HEK293 (cell line): ENCODE results near the gene E4F1.
A peak's percentile ranks its signal among the peaks of the same experiment; 100 is the strongest.

Experiments
- AEBP2 ChIP-seq: fragments of 450-650 bp; formaldehyde crosslinking; IDR thresholded peaks from 2 replicates; pipeline ENCODE4 v1.5.1; 2016; ENCODE audit warnings: missing biosample characterization, missing genetic modification characterization, borderline replicate concordance
- CTCF ChIP-seq: fragments of 450-650 bp; formaldehyde crosslinking; IDR thresholded peaks from 2 replicates; pipeline ENCODE4 v1.5.1; 2016; ENCODE audit warnings: missing biosample characterization, missing genetic modification characterization
- GLI4 ChIP-seq: fragments of 450-650 bp; formaldehyde crosslinking; IDR thresholded peaks from 2 replicates; pipeline ENCODE4 v1.5.1; 2016; ENCODE audit warnings: missing biosample characterization, missing genetic modification characterization
- GLIS2 ChIP-seq: fragments of 450-650 bp; formaldehyde crosslinking; IDR thresholded peaks from 2 replicates; pipeline ENCODE4 v1.5.1; 2016; ENCODE audit warnings: missing biosample characterization, missing genetic modification characterization
- KLF9 ChIP-seq: fragments of 450-650 bp; formaldehyde crosslinking; IDR thresholded peaks from 2 replicates; pipeline ENCODE4 v1.5.1; 2016; ENCODE audit warnings: missing biosample characterization, missing genetic modification characterization, low read depth
- OSR2 ChIP-seq: fragments of 450-650 bp; formaldehyde crosslinking; IDR thresholded peaks from 2 replicates; pipeline ENCODE4 v1.5.1; 2016; ENCODE audit warnings: missing biosample characterization, missing genetic modification characterization
- OVOL3 ChIP-seq: fragments of 450-650 bp; formaldehyde crosslinking; IDR thresholded peaks from 2 replicates; pipeline ENCODE4 v1.5.1; 2016; ENCODE audit warnings: missing biosample characterization, missing genetic modification characterization
- PBX3 ChIP-seq: sonication (generic); formaldehyde crosslinking; IDR thresholded peaks from 2 replicates; pipeline ENCODE4 v1.8.1; 2022; ENCODE audit warnings: mild to moderate bottlenecking, moderate library complexity, missing genetic modification reagents
- RBAK ChIP-seq: fragments of 450-650 bp; formaldehyde crosslinking; IDR thresholded peaks from 2 replicates; pipeline ENCODE4 v1.5.1; 2016; ENCODE audit warnings: missing biosample characterization, missing genetic modification characterization
- SCRT1 ChIP-seq: fragments of 450-650 bp; formaldehyde crosslinking; IDR thresholded peaks from 2 replicates; pipeline ENCODE4 v1.5.1; 2016; ENCODE audit warnings: missing biosample characterization, missing genetic modification characterization, borderline replicate concordance
- SP2 ChIP-seq: fragments of 450-650 bp; formaldehyde crosslinking; IDR thresholded peaks from 2 replicates; pipeline ENCODE4 v1.5.1; 2016; ENCODE audit warnings: missing biosample characterization, missing genetic modification characterization
- WT1 ChIP-seq: fragments of 450-650 bp; formaldehyde crosslinking; IDR thresholded peaks from 2 replicates; pipeline ENCODE4 v1.5.1; 2016; ENCODE audit warnings: missing biosample characterization, missing genetic modification characterization
- ZBTB17 ChIP-seq: fragments of 450-650 bp; formaldehyde crosslinking; IDR thresholded peaks from 2 replicates; pipeline ENCODE4 v1.5.1; 2016; ENCODE audit warnings: missing biosample characterization, missing genetic modification characterization
- ZBTB26 ChIP-seq: fragments of 450-650 bp; formaldehyde crosslinking; optimal IDR thresholded peaks from 2 replicates; pipeline ENCODE3; 2016; ENCODE audit warnings: missing biosample characterization, mild to moderate bottlenecking, missing genetic modification characterization
- ZBTB7A ChIP-seq: fragments of 450-650 bp; formaldehyde crosslinking; IDR thresholded peaks from 2 replicates; pipeline ENCODE4 v1.5.1; 2016; ENCODE audit warnings: low read depth, missing biosample characterization, missing genetic modification characterization
- ZNF112 ChIP-seq: fragments of 450-650 bp; formaldehyde crosslinking; IDR thresholded peaks from 2 replicates; pipeline ENCODE4 v1.5.0; 2017; ENCODE audit warnings: missing biosample characterization, missing genetic modification characterization
- ZNF121 ChIP-seq: fragments of 450-650 bp; formaldehyde crosslinking; IDR thresholded peaks from 2 replicates; pipeline ENCODE4 v1.5.1; 2016; ENCODE audit warnings: missing biosample characterization, missing genetic modification characterization
- ZNF169 ChIP-seq: fragments of 450-650 bp; formaldehyde crosslinking; IDR thresholded peaks from 2 replicates; pipeline ENCODE4 v1.5.1; 2016; ENCODE audit warnings: missing biosample characterization, missing genetic modification characterization
- ZNF184 ChIP-seq: fragments of 450-650 bp; IDR thresholded peaks from 2 replicates; pipeline ENCODE4 v1.5.1; 2018; ENCODE audit warnings: missing biosample characterization, mild to moderate bottlenecking, missing genetic modification characterization
- ZNF2 ChIP-seq: fragments of 450-650 bp; formaldehyde crosslinking; IDR thresholded peaks from 2 replicates; pipeline ENCODE4 v1.5.1; 2016; ENCODE audit warnings: missing biosample characterization, missing genetic modification characterization
- ZNF202 ChIP-seq: fragments of 450-650 bp; formaldehyde crosslinking; IDR thresholded peaks from 2 replicates; pipeline ENCODE4 v1.5.1; 2016; ENCODE audit warnings: missing biosample characterization, missing genetic modification characterization, borderline replicate concordance
- ZNF280D ChIP-seq: fragments of 450-650 bp; formaldehyde crosslinking; IDR thresholded peaks from 2 replicates; pipeline ENCODE4 v1.5.1; 2016; ENCODE audit warnings: missing biosample characterization, missing genetic modification characterization
- ZNF350 ChIP-seq: fragments of 450-650 bp; formaldehyde crosslinking; IDR thresholded peaks from 2 replicates; pipeline ENCODE4 v1.5.0; 2017; ENCODE audit warnings: missing biosample characterization, mild to moderate bottlenecking, missing genetic modification characterization
- ZNF394 ChIP-seq: fragments of 450-650 bp; formaldehyde crosslinking; IDR thresholded peaks from 2 replicates; pipeline ENCODE4 v1.5.1; 2016; ENCODE audit warnings: missing biosample characterization, missing genetic modification characterization, mild to moderate bottlenecking, moderate library complexity, borderline replicate concordance
- ZNF549 ChIP-seq: fragments of 450-650 bp; IDR thresholded peaks from 2 replicates; pipeline ENCODE4 v1.5.1; 2018; ENCODE audit warnings: missing biosample characterization, missing genetic modification characterization, mild to moderate bottlenecking, inconsistent platforms, moderate library complexity
- ZNF585B ChIP-seq: fragments of 450-650 bp; formaldehyde crosslinking; IDR thresholded peaks from 2 replicates; pipeline ENCODE4 v1.5.1; 2016; ENCODE audit warnings: missing biosample characterization, missing genetic modification characterization
- ZNF600 ChIP-seq: fragments of 450-650 bp; formaldehyde crosslinking; IDR thresholded peaks from 2 replicates; pipeline ENCODE4 v1.5.1; 2016; ENCODE audit warnings: missing biosample characterization, missing genetic modification characterization
- ZNF610 ChIP-seq: fragments of 450-650 bp; formaldehyde crosslinking; IDR thresholded peaks from 2 replicates; pipeline ENCODE4 v1.5.1; 2016; ENCODE audit warnings: missing biosample characterization, missing genetic modification characterization, borderline replicate concordance
- ZNF660 ChIP-seq: fragments of 450-650 bp; IDR thresholded peaks from 2 replicates; pipeline ENCODE4 v1.5.1; 2018; ENCODE audit warnings: missing biosample characterization, mild to moderate bottlenecking, missing genetic modification characterization
- ZNF707 ChIP-seq: fragments of 450-650 bp; formaldehyde crosslinking; IDR thresholded peaks from 2 replicates; pipeline ENCODE4 v1.5.1; 2016; ENCODE audit warnings: missing biosample characterization, missing genetic modification characterization

The E4F1 gene

GRCh38 chr16:2213817-2214718 is 9.3 kb upstream of the E4F1 start (continued):
- TF ChIP-seq ZNF169: no peak
- TF ChIP-seq ZBTB7A (tag by site-specific recombination): no peak
- no peak for TF ChIP-seq ZNF350 (tag by site-specific recombination)
- no peak for TF ChIP-seq ZNF202
- no peak for TF ChIP-seq GLIS2 (tag by site-specific recombination)
- no peak for TF ChIP-seq ZNF610 (tag by site-specific recombination)
- TF ChIP-seq ZNF707 (tag by site-specific recombination): no peak
- TF ChIP-seq ZNF549 (tag by site-specific recombination): no peak
- TF ChIP-seq ZNF585B (tag by site-specific recombination): no peak
- no peak for TF ChIP-seq ZBTB26
- no peak for TF ChIP-seq ZNF600 (tag by site-specific recombination)
- TF ChIP-seq ZBTB17 (tag by site-specific recombination): peak; percentile 88
- no peak for TF ChIP-seq ZNF184
- TF ChIP-seq SCRT1 (tag by site-specific recombination): no peak
- TF ChIP-seq ZNF394 (tag by site-specific recombination): no peak
- no peak for TF ChIP-seq ZNF112 (tag by site-specific recombination)
- TF ChIP-seq SP2 (tag by site-specific recombination): no peak
- TF ChIP-seq OVOL3 (tag by site-specific recombination): no peak
- TF ChIP-seq GLI4 (tag by site-specific recombination): no peak
- TF ChIP-seq WT1 (tag by site-specific recombination): no peak
- TF ChIP-seq KLF9 (tag by site-specific recombination): peak; percentile 47
- TF ChIP-seq RBAK: no peak
- peak; percentile 72 for TF ChIP-seq PBX3 (CRISPR knock-in tag)
- no peak for TF ChIP-seq OSR2 (tag by site-specific recombination)
- no peak for TF ChIP-seq AEBP2 (tag by site-specific recombination)
- no peak for TF ChIP-seq ZNF280D
- TF ChIP-seq ZNF121 (tag by site-specific recombination): no peak
- 0 out of 2 replicates have a peak, but pooled peaks have one; percentile 44 for TF ChIP-seq ZNF660 (tag by site-specific recombination)
- no peak for TF ChIP-seq ZNF2 (tag by site-specific recombination)
- TF ChIP-seq CTCF (tag by site-specific recombination): peak; percentile 28; the same call in 1 of the 2 replicates
